ACC112 (cell line): ENCODE measurements around the gene INAVA.
"Not testable (repeated sequence)": the region's sequence is repeated elsewhere in the genome, so short reads cannot be mapped to it uniquely, and the experiment has no call there.

Experiments used
- H2AFZ ChIP-seq: fragments of 200-600 bp; sonication (generic); one replicate; pipeline ENCODE4 v1.6.0; 2017; ENCODE audit warnings: antibody characterized with exemption, low read length; ENCODE audit not compliant: unreplicated experiment
- H3K27ac ChIP-seq: fragments of 200-600 bp; sonication (generic); 2 replicates; pipeline ENCODE4 v1.5.1; 2014; ENCODE audit warnings: low read depth, mild to moderate bottlenecking, antibody characterized with exemption, low read length, moderate library complexity
- H3K27me3 ChIP-seq: fragments of 200-600 bp; sonication (generic); 2 replicates; pipeline ENCODE4 v1.6.1; 2014; ENCODE audit warnings: mild to moderate bottlenecking, antibody characterized with exemption, low read length, moderate library complexity, mixed read lengths; ENCODE audit not compliant: insufficient read depth
- H3K36me3 ChIP-seq: fragments of 200-600 bp; sonication (generic); 2 replicates; pipeline ENCODE4 v1.6.1; 2016; ENCODE audit warnings: mild to moderate bottlenecking, antibody characterized with exemption, low read length, moderate library complexity, mixed read lengths; ENCODE audit not compliant: insufficient read depth
- H3K4me1 ChIP-seq: fragments of 200-600 bp; sonication (generic); one replicate; pipeline ENCODE4 v1.6.1; 2016; ENCODE audit warnings: low read length, mixed read lengths; ENCODE audit not compliant: insufficient read depth, unreplicated experiment, control insufficient read depth
- H3K4me3 ChIP-seq: fragments of 200-600 bp; sonication (generic); 2 replicates; pipeline ENCODE4 v1.5.1; 2014; ENCODE audit warnings: mild to moderate bottlenecking, low read depth, low read length
- H3K79me2 ChIP-seq: fragments of 200-600 bp; sonication (generic); one replicate; pipeline ENCODE4 v1.6.0; 2016; ENCODE audit warnings: low read length; ENCODE audit not compliant: control insufficient read depth, unreplicated experiment, insufficient read depth

The INAVA gene

DNA sequence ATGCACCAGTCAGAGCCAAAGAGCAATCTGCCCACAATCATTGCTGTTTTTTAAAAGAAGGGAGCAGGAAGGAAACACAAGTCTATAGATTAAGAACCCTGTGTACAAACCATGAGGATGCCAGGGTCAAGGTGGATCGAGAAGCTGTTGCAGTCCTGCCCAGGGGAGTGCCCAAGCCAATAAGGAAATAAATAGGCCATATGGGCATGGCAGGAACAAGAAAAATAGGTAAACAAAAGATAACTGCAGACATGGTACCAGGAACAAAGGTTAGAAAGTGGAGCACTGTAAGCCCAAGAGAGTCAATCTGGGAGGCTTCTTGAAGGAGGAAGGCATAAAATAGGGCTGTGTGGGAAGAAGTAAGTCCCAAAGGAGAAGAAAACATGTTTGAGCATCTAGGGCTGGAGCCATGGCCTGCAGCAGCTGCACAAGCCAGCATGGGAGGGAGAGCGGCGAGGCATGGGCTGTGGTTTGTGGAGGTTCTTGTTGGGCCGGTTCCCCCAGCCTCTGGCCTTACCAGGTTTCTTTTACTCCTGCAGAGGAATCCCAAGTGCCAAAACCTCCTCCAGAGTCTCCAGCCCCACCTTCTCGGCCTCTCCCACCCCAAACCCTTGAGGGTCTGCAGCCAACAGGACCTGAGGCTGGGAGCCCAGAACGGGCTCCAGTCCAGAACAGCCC is 13.6 kb downstream of the INAVA start:
- no peaks in the 10 kb centered on the region for H3K27me3 ChIP-seq
- H3K27ac ChIP-seq = no peak overlapping the region
- no peak overlapping the region for H2AFZ ChIP-seq
- H3K79me2 ChIP-seq = no peaks in the 10 kb centered on the region
- no peaks in the 10 kb centered on the region for H3K36me3 ChIP-seq
- H3K4me3 ChIP-seq = no peak overlapping the region
- H3K4me1 ChIP-seq = no peaks in the 10 kb centered on the region

GRCh38 chr1:200909071-200909470 is 14.4 kb downstream of the INAVA start:
- no peaks in the 10 kb centered on the region for H3K27me3 ChIP-seq
- no peak overlapping the region for H3K27ac ChIP-seq
- H3K4me1 ChIP-seq = no peaks in the 10 kb centered on the region
- H3K79me2 ChIP-seq = no peaks in the 10 kb centered on the region
- no peaks in the 10 kb centered on the region for H3K36me3 ChIP-seq
- no peak overlapping the region for H2AFZ ChIP-seq
- H3K4me3 ChIP-seq = no peak overlapping the region

DNA sequence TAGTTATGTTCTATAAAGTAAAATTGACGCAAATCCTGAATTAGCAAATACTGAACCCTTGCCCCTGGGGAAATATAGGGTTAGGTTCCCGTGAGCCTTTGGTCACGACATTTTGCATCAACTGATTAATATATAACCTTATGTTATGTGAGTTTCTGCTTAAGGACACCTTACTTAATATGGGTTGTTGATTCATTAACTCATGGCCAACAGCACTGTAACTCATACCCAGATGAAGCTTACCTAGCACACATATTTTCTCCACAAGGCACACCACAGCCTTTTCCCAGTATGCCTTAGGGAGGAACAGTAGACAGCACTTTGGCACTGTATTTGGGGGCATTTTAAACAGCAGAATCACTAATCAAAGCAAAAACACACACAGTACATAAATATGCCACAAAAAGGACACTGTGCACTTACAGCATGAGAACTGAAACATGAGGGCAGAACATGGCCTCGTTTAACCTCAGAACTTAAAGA is 15.1 kb downstream of the INAVA start:
- no peaks in the 10 kb centered on the region for H3K27me3 ChIP-seq
- no peaks in the 10 kb centered on the region for H3K4me1 ChIP-seq
- H3K36me3 ChIP-seq = no peaks in the 10 kb centered on the region
- no peaks in the 10 kb centered on the region for H3K79me2 ChIP-seq
- no peak overlapping the region for H3K4me3 ChIP-seq
- H2AFZ ChIP-seq = no peak overlapping the region
- no peak overlapping the region for H3K27ac ChIP-seq

GRCh38 chr1:200911361-200911760 is 16.7 kb downstream of the INAVA start:
- Histone ChIP-seq H3K4me3 (no peak overlapping the region), H3K4me1 (no peaks in the 10 kb centered on the region), H3K36me3 (no peaks in the 10 kb centered on the region), H3K79me2 (no peaks in the 10 kb centered on the region), H3K27ac (no peak overlapping the region), H2AFZ (no peak overlapping the region), H3K27me3 (no peaks in the 10 kb centered on the region)

- H2AFZ ChIP-seq, H3K36me3 ChIP-seq: not testable (repeated sequence)
Observed at GRCh38 chr1:200911936-200912335, 17.2 kb downstream of the INAVA start.

GRCh38 chr1:200912737-200913407 is 18.2 kb downstream of the INAVA start:
- H2AFZ ChIP-seq = no peak overlapping the region
- H3K79me2 ChIP-seq = no peaks in the 10 kb centered on the region
- no peaks in the 10 kb centered on the region for H3K4me1 ChIP-seq
- H3K27me3 ChIP-seq = no peaks in the 10 kb centered on the region
- H3K27ac ChIP-seq = no peak overlapping the region
- H3K36me3 ChIP-seq = no peaks in the 10 kb centered on the region
- no peak overlapping the region for H3K4me3 ChIP-seq

More at GRCh38 chr1:200911936-200912335, 17.2 kb downstream of the INAVA start:
- not testable (repeated sequence) for H3K4me1 ChIP-seq, H3K27me3 ChIP-seq, H3K79me2 ChIP-seq, H3K4me3 ChIP-seq, H3K27ac ChIP-seq

DNA sequence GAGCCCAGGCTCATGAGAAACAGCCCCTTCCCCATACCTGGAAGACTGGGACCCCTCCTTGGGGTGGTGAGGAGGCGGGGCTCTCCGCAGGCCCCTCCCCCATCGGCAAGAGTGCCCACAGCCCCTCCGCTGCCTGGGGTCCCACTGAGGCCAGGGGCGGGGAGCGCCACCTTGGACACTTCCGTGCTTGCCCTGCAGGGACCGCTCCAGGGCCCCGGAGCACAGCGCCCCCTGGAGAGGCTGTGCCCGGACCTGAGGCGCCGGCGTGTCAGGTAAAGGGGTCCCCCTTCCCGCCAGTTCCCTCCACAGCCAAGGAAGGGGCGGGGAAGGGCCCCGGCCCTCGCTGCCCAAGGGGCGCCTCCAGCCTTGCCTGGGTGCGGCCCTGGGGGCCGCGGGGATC is 21.5 kb downstream of the INAVA start:
- H3K27ac ChIP-seq = no peak overlapping the region
- H3K36me3 ChIP-seq = no peaks in the 10 kb centered on the region
- H3K4me3 ChIP-seq = no peak overlapping the region
- no peaks in the 10 kb centered on the region for H3K4me1 ChIP-seq
- no peak overlapping the region for H2AFZ ChIP-seq
- no peaks in the 10 kb centered on the region for H3K27me3 ChIP-seq
- H3K79me2 ChIP-seq = no peaks in the 10 kb centered on the region

DNA sequence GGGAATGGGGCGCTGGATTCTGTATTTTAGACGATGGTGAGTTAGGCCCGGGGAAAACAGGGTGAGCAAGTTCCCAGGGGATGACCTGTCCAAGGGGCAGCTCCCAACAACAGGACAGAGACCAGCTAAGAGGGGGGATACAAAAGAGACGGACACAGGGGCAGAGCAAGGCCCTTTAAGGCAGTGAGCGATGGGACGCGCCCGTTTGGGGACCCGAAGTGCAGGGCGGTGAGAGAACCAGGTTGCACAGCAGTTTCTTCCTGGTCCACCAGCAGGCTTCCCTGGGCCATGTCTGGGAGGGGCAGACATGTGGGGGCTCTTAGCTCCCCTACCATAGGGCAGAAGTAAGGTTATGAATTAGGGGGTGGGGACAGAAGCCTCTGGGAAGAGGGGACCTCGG is 22.0 kb downstream of the INAVA start:
- no peaks in the 10 kb centered on the region for H3K4me1 ChIP-seq
- no peak overlapping the region for H2AFZ ChIP-seq
- H3K36me3 ChIP-seq = no peaks in the 10 kb centered on the region
- H3K79me2 ChIP-seq = no peaks in the 10 kb centered on the region
- H3K27me3 ChIP-seq = no peaks in the 10 kb centered on the region
- H3K27ac ChIP-seq = no peak overlapping the region
- H3K4me3 ChIP-seq = no peak overlapping the region

- no peaks in the 10 kb centered on the region for H3K27me3 ChIP-seq
- H3K27ac ChIP-seq = no peak overlapping the region
- no peaks in the 10 kb centered on the region for H3K4me1 ChIP-seq
- no peak overlapping the region for H3K4me3 ChIP-seq
- H3K79me2 ChIP-seq = no peaks in the 10 kb centered on the region
- no peak overlapping the region for H2AFZ ChIP-seq
- no peaks in the 10 kb centered on the region for H3K36me3 ChIP-seq
Observed at GRCh38 chr1:200917291-200917817, 22.7 kb downstream of the INAVA start.

- H2AFZ ChIP-seq = no peak overlapping the region
- H3K27me3 ChIP-seq = no peaks in the 10 kb centered on the region
- H3K4me3 ChIP-seq = no peak overlapping the region
- H3K27ac ChIP-seq = no peak overlapping the region
- no peaks in the 10 kb centered on the region for H3K36me3 ChIP-seq
- no peaks in the 10 kb centered on the region for H3K4me1 ChIP-seq
- H3K79me2 ChIP-seq = no peaks in the 10 kb centered on the region
Observed at GRCh38 chr1:200918006-200918405, 23.3 kb downstream of the INAVA start.

DNA sequence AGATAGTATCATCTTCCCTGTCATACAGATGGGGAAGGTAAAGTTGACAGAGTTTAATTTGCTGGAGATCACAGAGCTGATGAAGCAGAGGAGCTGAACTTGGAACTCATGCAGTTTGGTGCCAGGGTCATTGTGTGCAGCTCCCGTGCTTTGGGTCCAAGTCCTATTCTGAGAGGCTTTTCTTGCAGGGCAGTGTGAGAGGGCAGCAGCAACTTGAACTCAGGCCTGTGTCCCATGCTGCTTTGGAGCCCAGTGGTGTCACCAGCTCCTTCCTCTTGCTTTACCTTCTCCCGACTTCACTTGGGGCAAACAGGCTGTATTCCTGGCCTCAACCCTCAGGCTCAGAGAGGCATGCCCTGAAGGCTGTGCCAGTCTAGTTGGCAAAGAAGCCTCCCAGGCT is 24.7 kb downstream of the INAVA start:
- no peak overlapping the region for H3K27ac ChIP-seq
- H2AFZ ChIP-seq = no peak overlapping the region
- H3K36me3 ChIP-seq = no peaks in the 10 kb centered on the region
- no peaks in the 10 kb centered on the region for H3K4me1 ChIP-seq
- no peaks in the 10 kb centered on the region for H3K27me3 ChIP-seq
- H3K79me2 ChIP-seq = no peaks in the 10 kb centered on the region
- no peak overlapping the region for H3K4me3 ChIP-seq
